Stimulated activated naive CD4-positive, alpha-beta T cell treated with Interleukin-2 at 50 U/mL for 16 hours (primary cell): ENCODE measurements around the gene FARS2.

ENCODE experiments used
- DNase-seq: peaks from one replicate; lab custom pipeline; 2025; lab: John Stamatoyannopoulos, UW

Gene FARS2

DNA sequence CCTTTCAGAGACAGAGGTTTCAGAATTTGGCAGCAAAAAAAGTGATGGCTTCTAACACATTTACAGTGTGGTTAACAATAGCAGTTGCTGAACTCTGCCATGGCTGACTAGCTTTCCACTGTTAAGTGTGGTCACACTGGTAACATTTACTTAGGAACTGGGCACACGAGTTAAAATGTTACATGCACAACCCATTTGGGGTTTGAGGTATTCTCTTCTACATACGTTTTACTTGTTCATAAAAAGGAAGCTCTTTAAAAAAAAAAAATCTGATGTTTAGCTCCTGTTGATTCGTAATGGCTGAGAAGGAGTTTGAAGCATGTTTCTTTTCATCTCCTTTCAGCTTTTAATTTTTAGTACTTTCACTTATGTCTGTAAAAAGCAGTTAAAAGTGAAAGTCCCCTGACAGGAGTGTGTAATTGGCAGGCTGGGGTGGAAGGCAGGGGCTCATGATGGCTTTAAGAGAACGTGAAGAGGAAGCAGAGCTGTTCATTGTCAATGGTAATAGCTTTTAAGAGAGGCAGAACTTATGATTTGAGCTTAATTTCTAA lies 245.9 kb downstream of the FARS2 start:
- DNase-seq = no peak

DNA sequence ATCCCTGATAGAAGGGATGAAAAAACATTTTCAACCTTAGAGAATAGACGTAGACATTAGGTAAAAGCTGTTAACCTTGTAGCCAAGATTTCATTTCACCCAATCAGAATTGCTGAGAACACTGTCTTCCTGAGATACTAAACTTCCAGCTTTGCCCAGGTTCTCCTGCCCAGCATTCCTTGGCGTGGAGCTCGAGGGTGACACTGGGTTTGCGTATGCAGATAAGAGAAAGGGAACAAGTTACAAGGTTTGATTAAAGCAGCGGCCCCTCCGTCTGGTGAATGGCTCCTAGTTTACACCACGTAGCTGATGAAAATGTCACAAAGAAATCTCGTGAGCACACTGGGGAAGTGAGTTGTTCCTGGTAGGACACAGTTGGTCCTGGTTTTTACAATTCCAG lies 247.8 kb downstream of the FARS2 start:
- DNase-seq = no peak

DNA sequence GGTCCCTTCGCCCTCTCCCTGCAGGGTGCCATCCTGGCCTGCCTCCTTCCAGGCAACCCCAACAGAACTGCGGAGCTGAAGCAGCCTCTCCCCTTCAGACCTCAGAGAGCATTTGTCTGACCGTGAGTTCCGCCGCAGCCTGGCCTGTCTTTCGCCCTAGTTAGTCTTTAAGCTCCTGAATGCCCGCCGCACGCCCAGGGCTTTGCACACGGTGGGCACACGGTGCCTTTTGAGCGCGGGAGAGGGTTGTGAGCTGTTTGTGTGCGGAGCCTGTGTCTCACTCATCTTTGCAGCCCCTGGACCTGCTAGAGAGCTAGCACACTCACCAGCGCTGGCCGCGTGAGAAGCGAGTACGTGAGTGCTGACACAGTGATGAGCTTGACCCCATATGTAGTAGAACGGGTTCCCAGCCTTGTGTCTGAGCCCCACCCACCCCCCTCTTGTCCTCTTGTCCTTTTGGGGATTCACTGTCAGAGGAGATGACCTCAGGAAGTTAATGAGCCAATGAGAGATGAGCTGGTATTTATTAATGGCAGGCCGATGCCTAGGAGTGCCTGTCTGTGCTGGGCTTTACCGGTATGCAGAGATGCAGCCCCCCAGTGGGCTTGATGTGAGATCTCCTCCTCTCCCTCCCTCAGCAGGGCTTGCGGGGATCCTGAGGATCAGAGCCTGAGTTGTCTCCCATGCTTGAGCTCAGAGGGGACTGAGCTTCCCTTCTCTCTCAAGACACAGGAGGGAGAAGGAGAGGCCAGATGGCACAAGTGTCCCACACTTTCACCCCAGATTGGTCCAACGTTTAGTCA lies 249.2 kb downstream of the FARS2 start:
- DNase-seq = no peak

DNA sequence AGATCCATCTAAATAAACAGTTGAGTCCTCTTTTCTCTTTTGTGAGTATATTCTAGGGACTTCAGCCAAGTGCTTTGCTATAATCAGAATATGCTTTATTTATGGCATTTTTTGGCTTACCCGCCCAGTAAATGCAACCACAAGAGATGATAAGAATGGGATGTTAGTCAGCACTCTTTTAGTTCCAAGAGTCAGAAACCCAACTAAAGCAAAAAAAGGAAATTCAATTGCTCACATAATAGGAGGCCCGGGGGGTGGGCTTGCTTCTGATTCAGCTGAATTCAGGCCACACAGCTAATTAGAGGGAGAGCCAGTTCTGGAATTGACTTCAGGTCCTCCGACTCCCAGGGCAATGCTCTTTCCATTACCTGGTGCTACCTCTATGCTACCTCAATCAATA lies 250.6 kb downstream of the FARS2 start:
- no peak for DNase-seq

DNA sequence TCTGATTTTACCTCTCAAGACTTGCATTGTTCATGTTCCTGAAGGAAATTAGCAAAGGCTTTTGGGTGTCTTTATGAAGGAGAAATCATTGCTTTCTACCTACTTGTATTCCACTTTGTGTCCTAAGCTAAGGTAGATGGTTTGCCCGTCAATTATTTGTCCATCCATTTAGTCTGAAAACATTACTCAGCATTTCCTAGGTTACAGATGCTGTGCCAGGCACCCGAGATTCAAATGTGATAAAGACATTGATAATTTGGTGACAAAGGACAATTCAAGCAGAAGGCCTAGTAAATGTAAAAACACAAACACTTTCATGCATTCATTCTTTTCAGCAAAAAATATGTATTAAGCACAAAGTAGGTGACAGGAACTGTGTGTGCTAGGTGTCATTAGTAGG lies 251.1 kb downstream of the FARS2 start:
- DNase-seq = no peak

DNA sequence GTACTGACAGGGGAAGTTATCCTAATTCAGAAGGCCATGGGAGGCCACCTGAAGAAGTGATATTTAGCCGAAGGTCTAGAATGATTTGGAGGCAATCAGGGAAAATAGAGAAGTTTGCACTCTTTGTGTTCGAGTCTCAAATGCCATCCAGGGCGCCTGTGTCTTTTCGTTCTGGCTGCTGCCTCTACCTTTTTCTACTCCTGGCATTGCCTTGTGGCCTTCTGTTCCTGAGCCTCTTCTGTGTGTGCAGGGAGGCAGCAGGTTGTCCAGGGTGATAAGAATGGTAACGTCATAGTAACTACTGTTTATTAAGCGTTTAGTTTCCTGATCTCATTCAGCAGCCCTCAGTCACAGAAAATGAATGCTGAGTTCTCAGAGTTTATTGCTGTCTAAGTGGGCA lies 252.1 kb downstream of the FARS2 start:
- DNase-seq = no peak

DNA sequence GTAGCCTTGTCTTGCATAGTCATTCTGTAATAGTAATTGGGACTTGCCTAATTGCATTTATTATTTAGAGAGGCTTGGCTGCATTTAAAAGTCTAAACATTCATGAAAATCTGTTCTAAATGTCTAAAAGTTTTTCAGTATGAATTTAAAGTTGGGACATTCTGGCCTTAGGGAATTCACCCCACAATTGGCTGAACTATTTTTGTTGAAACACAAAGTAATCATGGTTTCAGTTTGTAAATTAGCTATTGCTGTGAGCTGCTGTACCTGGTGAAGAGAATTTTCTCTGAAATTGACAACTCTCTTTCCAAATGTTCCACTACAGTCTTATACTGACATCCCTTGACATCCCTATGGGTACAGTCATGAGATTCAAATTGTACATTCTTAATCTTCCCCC lies 253.0 kb downstream of the FARS2 start:
- DNase-seq = no peak

DNA sequence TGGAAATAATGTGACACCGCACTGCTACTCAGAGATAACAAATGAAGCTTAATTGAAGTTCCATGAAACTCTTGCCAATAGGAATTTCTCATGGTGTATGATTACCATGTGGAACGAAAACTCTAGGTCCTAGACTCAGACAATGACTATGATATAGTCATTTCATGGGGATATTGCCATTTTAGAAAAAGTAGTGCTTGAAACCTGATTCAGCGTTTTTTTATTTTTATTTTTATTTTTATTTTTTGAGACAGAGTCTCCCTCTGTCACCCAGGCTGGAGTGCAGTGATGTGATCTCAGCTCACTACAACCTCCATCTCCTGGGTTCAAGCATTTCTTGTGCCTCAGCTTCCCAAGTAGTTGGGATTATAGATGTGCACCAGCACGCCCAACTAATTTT lies 253.9 kb downstream of the FARS2 start:
- DNase-seq = no peak

DNA sequence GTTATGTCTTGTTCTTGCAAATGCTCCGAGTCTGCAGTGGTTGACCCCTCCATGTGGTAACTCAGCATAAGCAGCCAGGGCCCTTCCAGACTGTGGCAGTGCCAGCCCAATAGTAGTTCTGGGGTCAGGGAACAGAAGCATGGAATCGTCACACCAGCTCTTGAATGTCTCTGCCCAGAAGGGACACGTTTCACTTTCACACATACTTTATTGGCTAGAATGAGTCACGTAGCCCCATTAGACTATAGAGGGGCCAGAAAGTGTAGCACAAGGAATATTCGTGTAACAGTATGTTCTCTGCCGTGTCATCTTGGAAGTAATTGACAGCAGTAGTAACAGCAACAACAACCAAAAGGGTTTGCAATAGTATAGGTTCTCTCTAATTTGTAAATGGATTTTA lies 254.7 kb downstream of the FARS2 start:
- DNase-seq = no peak

DNA sequence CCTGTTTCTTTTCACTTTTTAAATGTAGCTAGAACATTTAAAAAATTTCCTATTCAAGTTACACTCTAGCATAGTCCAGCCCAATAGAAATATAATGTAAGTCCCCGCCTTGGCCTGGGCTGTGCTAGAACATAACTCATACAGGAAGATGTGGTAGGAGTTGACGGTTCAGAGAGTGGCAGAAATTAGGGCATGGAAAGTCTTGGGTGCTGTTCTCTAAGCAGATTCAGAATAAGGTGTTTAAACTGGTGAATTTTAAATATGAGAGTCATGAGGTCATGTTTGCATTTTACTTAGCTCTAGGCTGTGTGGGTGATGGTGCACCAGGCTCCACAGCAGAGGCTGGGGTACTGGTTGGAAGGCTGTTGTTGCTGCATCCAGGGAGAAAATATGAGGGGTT lies 256.5 kb downstream of the FARS2 start:
- peak; percentile 35 for DNase-seq

DNA sequence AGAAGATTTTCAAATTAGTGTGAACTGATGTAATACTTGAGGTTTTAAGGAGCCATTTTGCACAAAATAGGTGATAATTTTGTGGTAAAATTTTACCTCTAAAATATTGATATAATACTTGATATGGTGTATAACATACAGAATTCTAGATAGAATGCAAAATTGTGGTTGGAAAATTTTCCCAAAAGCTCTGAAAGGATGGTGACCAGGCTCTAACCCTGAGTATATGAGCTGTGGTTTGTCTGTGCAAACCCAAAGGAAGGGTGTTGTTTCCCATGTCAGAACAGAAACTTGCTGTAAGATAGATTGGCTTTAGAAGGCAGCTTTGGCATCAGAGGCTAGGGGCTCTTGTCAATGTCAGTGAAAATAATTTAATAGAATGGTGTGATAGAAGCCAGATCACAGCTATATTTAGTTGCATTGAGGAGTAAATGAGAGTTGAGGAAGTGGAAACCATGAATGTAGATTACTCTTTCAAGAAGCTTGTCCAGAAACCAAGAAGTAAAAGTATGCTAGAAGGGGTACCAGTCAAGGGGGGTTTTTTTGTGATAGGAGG lies 257.7 kb downstream of the FARS2 start:
- no peak for DNase-seq

DNA sequence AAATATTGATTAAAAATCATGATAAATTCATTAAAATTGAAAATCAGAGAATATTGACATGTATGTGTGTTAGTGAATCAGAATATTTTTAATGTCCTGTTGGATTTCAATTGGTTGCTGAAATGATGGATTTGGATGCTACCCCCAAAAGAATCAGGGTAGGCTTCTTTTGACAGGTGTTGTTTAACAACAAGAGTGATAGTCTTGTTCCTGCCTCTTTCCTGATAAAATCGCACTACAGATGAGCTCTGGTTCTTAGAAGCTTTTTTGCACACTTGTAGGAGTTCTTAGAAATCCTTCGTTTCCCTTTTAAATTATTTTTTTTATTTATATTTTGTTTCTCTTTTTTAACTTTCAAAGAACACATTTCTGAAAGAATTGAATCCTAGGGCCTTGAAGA lies 259.5 kb downstream of the FARS2 start:
- DNase-seq = no peak

DNA sequence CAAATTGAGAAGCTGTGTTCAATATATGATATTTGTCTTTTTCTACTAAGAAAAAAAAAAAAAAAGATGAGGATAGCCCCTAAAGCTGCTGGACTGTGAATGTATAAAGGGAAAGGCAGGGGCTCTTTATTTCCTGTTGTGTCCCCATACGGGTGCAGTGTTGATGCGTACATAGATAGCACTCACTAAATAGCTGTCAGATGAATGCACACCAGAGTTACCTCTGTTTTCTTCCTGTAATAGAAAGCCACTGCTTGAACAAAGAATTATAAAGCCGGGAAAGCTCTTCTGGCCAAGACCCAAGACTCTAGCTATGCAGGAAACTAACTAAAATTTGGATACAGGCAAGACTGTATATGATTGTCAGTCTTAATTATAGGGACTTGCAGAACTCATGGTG lies 260.0 kb downstream of the FARS2 start:
- DNase-seq = no peak

DNA sequence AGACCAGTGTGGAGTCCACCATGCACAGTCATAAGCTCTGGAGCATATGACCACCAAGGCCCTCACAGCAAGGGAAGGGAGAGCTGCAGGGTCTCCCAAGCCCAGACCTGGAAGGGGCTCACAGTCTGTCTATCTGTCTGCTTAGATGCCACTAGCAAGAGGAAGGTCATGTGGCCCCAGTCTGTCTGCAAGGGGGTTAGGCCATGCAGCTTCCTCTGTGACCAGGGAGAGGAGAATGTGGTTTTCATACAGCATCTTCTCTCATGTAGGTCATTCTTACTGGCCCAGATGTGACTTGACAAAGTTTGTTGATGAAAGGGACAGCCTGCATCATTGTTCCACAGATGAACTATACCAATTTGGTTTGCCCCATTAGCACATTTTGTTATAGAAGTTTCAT lies 260.8 kb downstream of the FARS2 start:
- DNase-seq = no peak

DNA sequence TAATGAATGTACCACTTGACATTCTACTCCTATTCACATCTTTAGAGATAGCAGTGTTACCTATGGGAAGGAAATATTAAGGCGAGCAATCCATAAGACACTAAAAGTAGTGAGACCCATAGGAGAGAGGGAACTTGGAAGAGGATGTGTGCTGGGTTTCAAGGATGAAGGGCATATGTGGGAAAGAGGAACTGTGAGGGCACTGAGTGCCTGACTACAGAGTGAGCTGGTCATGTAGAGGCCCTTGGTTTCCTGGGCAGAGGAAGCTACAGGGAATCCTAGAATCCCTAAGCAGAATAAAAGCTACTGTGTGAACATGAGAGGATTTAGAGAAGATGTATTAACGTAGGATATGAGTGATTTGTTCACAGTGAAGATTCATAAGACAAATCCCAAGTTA lies 262.8 kb downstream of the FARS2 start:
- no peak for DNase-seq

DNA sequence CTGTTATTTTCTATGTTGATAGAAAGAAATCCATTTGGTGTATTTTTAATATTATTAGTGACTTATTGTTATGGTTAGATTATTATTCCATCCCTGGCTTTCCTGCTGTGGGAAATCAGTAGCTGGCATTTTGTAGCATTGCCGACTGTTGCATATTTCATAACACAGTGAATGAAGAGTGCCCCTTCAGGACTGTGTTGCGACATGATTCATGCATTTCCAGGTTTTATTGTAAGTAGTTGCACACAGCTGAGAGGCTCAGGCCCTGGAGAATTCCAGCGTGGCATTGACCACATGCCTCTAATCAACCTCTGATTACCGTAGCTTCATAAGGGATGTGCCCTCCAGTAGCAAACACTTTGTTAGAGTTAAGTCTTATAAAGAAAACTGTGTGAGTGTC lies 263.9 kb downstream of the FARS2 start:
- DNase-seq = no peak

DNA sequence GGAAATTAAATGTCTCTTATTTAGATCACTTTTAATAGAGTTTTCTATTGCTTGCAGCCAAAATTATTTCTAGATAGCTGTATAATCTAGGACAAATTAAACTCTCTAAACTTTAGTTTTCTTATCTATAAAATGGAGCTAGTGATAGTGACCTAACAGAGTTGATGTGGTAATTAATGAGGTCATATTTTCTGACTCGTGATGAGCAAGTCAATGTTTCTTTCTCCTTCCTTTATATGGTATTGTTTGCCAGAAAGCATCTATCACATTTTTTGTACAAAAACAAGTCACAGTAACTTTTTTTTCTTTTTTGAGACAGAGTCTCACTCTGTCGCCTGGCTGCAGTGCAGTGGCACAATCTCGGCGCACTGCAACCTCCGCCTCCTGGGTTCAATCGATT lies 267.7 kb downstream of the FARS2 start:
- DNase-seq = no peak

DNA sequence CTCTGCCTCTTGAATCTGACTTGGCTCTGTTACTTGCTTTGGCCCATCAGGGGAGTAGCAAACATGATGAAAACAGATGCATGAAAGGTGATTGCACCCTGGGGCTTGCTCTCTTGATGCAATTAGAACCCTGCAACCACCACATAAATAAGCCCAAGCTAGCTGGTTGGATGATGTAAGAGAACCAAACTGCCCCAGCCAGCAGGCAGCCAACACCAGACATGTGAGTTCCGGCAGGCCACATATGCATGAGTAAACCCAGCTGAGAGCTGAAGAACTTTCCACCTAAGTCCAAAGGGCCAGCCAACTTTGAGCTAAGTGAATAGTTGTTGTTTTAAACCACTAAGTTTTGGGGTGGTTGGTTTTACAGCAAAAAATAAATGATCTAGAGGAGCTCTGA lies 268.4 kb downstream of the FARS2 start:
- no peak for DNase-seq

DNA sequence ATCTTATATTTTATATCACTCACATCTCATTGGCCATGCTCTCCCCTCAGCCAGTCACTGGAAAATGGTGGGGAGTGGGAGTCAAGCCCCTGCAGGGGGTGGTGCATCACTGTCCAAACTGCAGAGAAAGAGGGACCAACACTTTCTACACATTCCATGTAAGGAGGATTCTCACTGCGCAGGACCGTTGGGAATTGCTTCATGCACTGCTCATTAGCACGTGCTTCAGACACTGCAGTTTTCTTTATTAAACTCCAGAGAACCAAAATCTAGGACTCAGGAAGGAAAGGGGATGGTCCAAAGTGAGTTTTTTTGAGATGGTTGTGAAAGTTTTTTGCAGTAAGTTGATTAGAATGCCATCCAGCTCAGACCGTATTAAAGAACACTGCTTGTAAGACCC lies 269.8 kb downstream of the FARS2 start:
- no peak for DNase-seq

DNA sequence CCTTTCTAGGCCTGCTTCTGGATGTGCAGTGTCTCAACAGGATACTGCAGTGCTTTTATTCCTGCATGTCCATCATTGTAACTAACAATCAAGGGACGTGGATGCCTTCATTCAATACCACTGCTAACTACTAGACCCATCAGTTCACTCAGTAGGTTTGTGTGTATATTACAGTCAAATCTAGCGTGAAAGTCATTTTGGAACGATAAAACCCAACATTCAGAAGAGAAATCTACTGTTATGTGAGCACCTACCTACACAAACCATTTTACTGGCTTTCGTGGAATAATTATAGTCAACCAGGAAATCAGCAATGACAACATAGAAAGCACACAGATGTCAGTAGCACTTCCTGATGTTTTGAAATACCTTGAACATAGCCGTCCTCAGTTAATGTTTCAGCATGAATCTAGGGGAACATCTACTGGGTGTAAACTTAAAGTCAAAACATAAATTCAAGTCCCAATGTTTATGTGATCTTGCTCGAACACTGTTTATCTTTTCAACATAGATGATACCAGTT lies 270.6 kb downstream of the FARS2 start:
- no peak for DNase-seq

DNA sequence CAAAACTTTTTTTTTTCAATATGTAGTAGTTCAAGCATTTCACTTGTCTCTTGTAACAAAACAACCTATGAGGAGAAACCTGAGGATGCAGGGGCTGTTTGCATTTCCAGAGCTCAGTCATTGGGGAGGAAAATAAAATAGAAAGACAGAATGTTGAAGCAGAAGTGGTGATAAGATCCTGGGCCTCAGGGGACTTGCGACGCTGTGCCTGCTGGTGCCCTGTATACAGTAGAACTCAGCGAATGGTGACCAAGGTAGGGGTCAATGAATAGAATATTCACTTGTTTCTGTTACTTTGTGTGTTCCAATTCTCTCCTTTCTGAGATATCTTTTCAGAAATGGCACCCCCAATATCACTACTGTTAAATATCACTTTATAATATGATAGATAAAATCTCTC lies 271.6 kb downstream of the FARS2 start:
- no peak for DNase-seq

DNA sequence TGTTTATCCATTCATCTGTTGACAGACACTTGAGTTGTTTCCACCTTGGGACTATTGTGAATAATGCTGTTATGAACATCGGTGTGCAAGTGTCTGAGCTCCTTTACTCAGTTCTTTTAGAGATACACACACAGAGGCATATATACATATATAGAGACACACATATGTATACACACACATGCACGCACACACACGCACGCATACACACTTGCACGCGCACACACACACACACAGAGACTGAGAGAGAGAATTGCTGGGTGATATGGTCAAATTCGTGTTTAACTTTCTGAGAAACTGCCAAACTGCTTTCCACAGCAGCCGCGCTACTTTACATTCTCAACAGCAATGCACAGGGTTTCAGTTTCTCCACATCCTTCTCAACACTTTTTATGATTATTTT lies 273.3 kb downstream of the FARS2 start:
- no peak for DNase-seq

DNA sequence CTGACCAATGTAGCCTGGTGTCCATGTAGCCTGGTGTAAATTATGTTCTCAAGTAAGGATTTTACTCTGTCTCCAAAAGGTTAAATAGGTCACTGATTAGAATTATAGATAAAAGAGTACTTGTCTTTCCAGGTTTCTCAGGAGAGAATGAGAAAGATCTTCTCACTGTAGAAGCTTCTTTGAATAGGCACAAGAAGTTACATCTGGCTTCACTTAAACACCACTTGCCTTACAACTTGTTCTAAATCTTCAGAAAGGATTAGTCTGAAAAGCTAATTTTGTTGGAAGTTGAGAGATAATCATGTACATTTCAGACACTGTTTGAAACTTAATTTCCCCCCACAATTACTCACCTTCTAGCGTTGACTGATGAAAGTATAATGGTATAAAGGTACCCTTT lies 275.3 kb downstream of the FARS2 start:
- DNase-seq = no peak

DNA sequence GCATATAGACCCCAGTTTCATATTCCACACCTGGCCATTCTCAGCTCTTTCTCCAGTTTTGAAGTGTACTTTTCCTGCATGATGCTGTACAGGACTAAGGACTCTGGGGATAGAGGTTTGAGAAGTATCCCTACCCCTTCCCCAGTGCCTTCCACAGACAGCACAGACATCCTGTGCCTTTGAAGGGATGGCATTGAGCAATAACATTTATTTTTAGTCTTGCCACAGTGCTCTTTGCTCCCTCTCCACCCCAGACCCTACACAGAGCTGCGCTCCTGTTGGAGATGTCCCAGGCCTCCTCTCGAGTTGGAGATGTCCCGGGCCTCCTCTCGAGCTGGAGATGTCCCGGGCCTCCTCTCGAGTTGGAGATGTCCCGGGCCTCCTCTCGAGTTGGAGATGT lies 275.8 kb downstream of the FARS2 start:
- DNase-seq = no peak
